PFSK-1 (cell line): Measurements from ENCODE around the gene FMO5.

ENCODE experiments used
- FOXP2 ChIP-seq: optimal IDR thresholded peaks from 2 replicates; pipeline ENCODE3; 2011; ENCODE audit warnings: borderline replicate concordance, control low read depth, inconsistent platforms; ENCODE audit not compliant: insufficient read depth; ENCODE audit errors: extremely low read length, extremely low read depth
- POLR2AphosphoS5 ChIP-seq: IDR thresholded peaks from 2 replicates; pipeline ENCODE4 v1.6.1; 2012; ENCODE audit warnings: low read depth, mild to moderate bottlenecking, control low read depth, low read length, moderate library complexity
- REST ChIP-seq, 2 experiments: IDR thresholded peaks; 2 replicates each; pipeline versions ENCODE4 v1.6.1 to v1.8.0; 2011 to 2012; ENCODE audit warnings: low read depth in 2 of 2, low read length in 2 of 2, control low read depth in 1 of 2, inconsistent platforms in 1 of 2, mild to moderate bottlenecking in 1 of 2, moderate library complexity in 1 of 2; ENCODE audit not compliant: insufficient read depth in 1 of 2
- SIN3A ChIP-seq: IDR thresholded peaks from 2 replicates; pipeline ENCODE4 v1.6.1; 2012; ENCODE audit warnings: mild to moderate bottlenecking, low read length, moderate library complexity, borderline replicate concordance; ENCODE audit not compliant: insufficient read depth
- TAF1 ChIP-seq: IDR thresholded peaks from 2 replicates; pipeline ENCODE4 v1.6.1; 2012; ENCODE audit warnings: low read length, control low read depth, borderline replicate concordance; ENCODE audit not compliant: insufficient read depth

The FMO5 gene

GRCh38 chr1:147210987-147211386 is 14.2 kb downstream of the FMO5 start:
- TF ChIP-seq SIN3A, result no peak
- no peak for TF ChIP-seq FOXP2
- no peak for TF ChIP-seq TAF1
- TF ChIP-seq POLR2AphosphoS5, result no peak
- no peak for TF ChIP-seq REST (IDR thresholded peaks at IDR 0.05; ENCODE audit: insufficient read depth in 1 of 2, low read depth in 2 of 2, low read length in 2 of 2)

- TF ChIP-seq REST (IDR thresholded peaks at IDR 0.05; ENCODE audit: insufficient read depth in 1 of 2, low read depth in 2 of 2, low read length in 2 of 2) (no peak), SIN3A (no peak), POLR2AphosphoS5 (no peak), FOXP2 (no peak), TAF1 (no peak)
Measured at GRCh38 chr1:147209825-147210821, 15.0 kb downstream of the FMO5 start.

GRCh38 chr1:147208619-147209018 is 16.5 kb downstream of the FMO5 start:
- TF ChIP-seq TAF1 (no peak), POLR2AphosphoS5 (no peak), REST (IDR thresholded peaks at IDR 0.05; ENCODE audit: insufficient read depth in 1 of 2, low read depth in 2 of 2, low read length in 2 of 2) (no peak), FOXP2 (no peak), SIN3A (no peak)

GRCh38 chr1:147207192-147207591 is 17.9 kb downstream of the FMO5 start:
- TF ChIP-seq FOXP2 (no peak), POLR2AphosphoS5 (no peak), REST (IDR thresholded peaks at IDR 0.05; ENCODE audit: insufficient read depth in 1 of 2, low read depth in 2 of 2, low read length in 2 of 2) (no peak), TAF1 (no peak), SIN3A (no peak)
